Heart left ventricle (tissue), 13 donors: ENCODE measurements around the gene APEH.

Experiments used
- CTCF ChIP-seq, 12 donors: fragments of 200-600 bp; sonication (generic) in 4 of 12; IDR thresholded peaks; one replicate each; pipeline versions ENCODE4 v1.5.0 to v1.8.0; 2018 to 2022; ENCODE audit warnings: antibody characterized with exemption in 12 of 12, mild to moderate bottlenecking in 5 of 12
- POLR2A ChIP-seq, 2 donors: fragments of 450-650 bp; IDR thresholded peaks; one replicate each; pipeline ENCODE4 v1.6.1; 2017; ENCODE audit warnings: antibody characterized with exemption in 2 of 2, mild to moderate bottlenecking in 2 of 2, moderate library complexity in 2 of 2
- donor health status: ischemic (EF 13 %, LVEDD 7.1; RV severe dilation, severe dysfunction).
- donor health status: DM: no; HTN: yes; CAD: no.
- donor health status: DM: no; HTN: no; CAD: no.
- donor health status: ischemic (EF 25% LVEDD 6.9; RV normal size, moderate dysfunction).
- donor health status: ischemic (EF 25% LVEDD 5.7; RV mildly dilated, moderate dysfunction).
- donor health status: ischemic (EF 35%, LVEDD 5.7; RV mildly dilated, moderate dysfunction).
- donor health status: nonischemic (EF 11% LVEDD 7.7; RV severe dilation, severe dysfunction).
- donor health status: DM: yes; HTN: yes; CAD: no.
- donor health status: PGD.
- donor health status: ischemic (EF 29% LVEDD 5.4; RV normal size, mild dysfunction).
- donor health status: nonischemic (EF 23%, LVEDD 6.1; RV moderate dilation, normal function).

- TF ChIP-seq POLR2A (IDR thresholded peaks at IDR 0.05) (no peak), CTCF (IDR thresholded peaks at IDR 0.05) (no peak)
These were observed 19.1 kb upstream of the APEH start for GRCh38 chr3:49654955-49655556.
